Right lobe of liver (tissue), 6 donors: ENCODE data around the gene ZNF532. TPM values are rescaled to one million over a fixed set of nuclear protein-coding genes. Genes with fewer than 3 reads are reported as not detected.
"Not testable (repeated sequence)": the region's sequence is repeated elsewhere in the genome, so short reads cannot be mapped to it uniquely, and the experiment has no call there.

Experiments used
- ATAC-seq, 4 donors: fragments of 200-7000 bp; cut with Tn5 transposase; one replicate each; pipeline ENCODE4 v1.9.1; 2020; ENCODE audit warnings: mild to moderate bottlenecking in 4 of 4, moderate library complexity in 4 of 4
- DNase-seq, 3 donors: peaks; one replicate each; pipeline ENCODE4 v3.0.0-alpha.2; 2020
- H3K27ac ChIP-seq, 3 donors: fragments of 200-600 bp; one replicate each; pipeline ENCODE4 v1.8.0; 2022
- H3K27me3 ChIP-seq, 2 donors: fragments of 200-600 bp; one replicate each; pipeline ENCODE4 v1.8.0; 2022
- H3K36me3 ChIP-seq, 4 donors: fragments of 200-600 bp; sonication (generic) in 1 of 4; one replicate each; pipeline versions ENCODE4 v1.5.1 to v1.8.0; 2017 to 2022; ENCODE audit warnings: control low read depth in 1 of 4
- H3K4me1 ChIP-seq, 4 donors: fragments of 200-600 bp; sonication (generic) in 1 of 4; one replicate each; pipeline versions ENCODE4 v1.5.1 to v1.8.0; 2017 to 2022; ENCODE audit warnings: control low read depth in 1 of 4
- H3K4me3 ChIP-seq, 3 donors: fragments of 200-600 bp; one replicate each; pipeline ENCODE4 v1.8.0; 2022
- H3K9me3 ChIP-seq, 4 donors: fragments of 200-600 bp; sonication (generic) in 1 of 4; one replicate each; pipeline versions ENCODE4 v1.5.1 to v1.8.0; 2017 to 2022; ENCODE audit warnings: control low read depth in 1 of 4
- CTCF ChIP-seq, 4 donors: fragments of 200-600 bp in 3 of 4; fragments of 450-650 bp in 1 of 4; IDR thresholded peaks; one replicate each; pipeline versions ENCODE4 v1.5.1 to v1.8.0; 2016 to 2022; ENCODE audit warnings: antibody characterized with exemption in 4 of 4, mild to moderate bottlenecking in 2 of 4
- POLR2A ChIP-seq: fragments of 450-650 bp; IDR thresholded peaks from one replicate; pipeline ENCODE4 v1.6.1; 2017; ENCODE audit warnings: antibody characterized with exemption, mild to moderate bottlenecking
- WGBS: methylation state at CpG from one replicate; pipeline ENCODE4 v1.1.6; 2018; ENCODE audit warnings: low coverage, low lambda C conversion rate; ENCODE audit not compliant: insufficient coverage; ENCODE audit errors: missing lambda C conversion rate; 5-methylcytosine and 5-hydroxymethylcytosine counted together
- intact Hi-C, 2 donors: fragments of 100-400 bp; cut with DNase I; formaldehyde crosslinking; loops; one replicate each; pipeline versions ENCODE4 v1.11.2 to v1.14.1; 2022
- total RNA-seq, 6 experiments: library from RNA; depleted of rRNA in 2 of 6; stranded (reverse); fragments of >200 nt in 2 of 6; fragmentation: NEBNext Ultra II Directional in 3 of 6; extraction: Animal tissue kit (Norgen Biotek cat#: 25700) in 3 of 6; gene quantifications; one replicate each; pipeline versions ENCODE4 v1.1.0 to v1.2.4, GENCODE V29; 2016 to 2023
- donor health status: DM: no; HTN: yes; CAD: no.
- donor health status: DM: no; HTN: no; CAD: no.
- donor health status: DM: no; HTN: no; CAD: no.
- donor health status: DM: no; HTN: yes; CAD: no.
- donor health status: DM: no; HTN: yes; CAD: no.

ZNF532 gene
- total RNA-seq, 6 experiments from 2014 or later = 2.0 to 6.4 (median 3.2) TPM

DNA sequence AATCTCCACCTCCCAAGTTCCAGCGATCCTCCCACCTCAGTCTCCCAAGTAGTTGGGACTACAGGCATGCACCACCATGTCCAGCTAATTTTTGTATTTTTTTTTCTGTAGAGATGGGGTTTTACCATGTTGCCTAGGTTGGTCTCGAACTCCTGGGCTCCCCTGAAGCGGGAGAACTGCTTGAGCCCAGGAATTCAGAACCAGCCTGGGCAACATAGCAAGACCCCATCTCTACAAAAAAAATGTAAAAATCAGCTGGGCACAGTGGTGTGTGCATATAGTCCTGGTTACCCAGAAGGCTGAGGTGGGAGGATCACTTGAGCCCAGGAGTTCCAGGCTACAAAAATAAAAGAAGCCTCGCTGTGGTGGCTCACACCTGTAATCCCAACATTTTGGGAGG lies 12.0 kb upstream of the ZNF532 start:
- Histone ChIP-seq H3K9me3 (no peaks in the 10 kb centered on the region), H3K4me3 (no peak overlapping the region), H3K4me1 (no peaks in the 10 kb centered on the region), H3K27ac (no peak overlapping the region), H3K36me3 (no peaks in the 10 kb centered on the region), H3K27me3 (no peaks in the 10 kb centered on the region)
- WGBS = 87% methylated on average over 4 of the region's 4 CpGs
- DNase-seq (no peak), ATAC-seq (no peak)
- intact Hi-C loops = no loop called here
- TF ChIP-seq CTCF (IDR thresholded peaks at IDR 0.05) (no peak), POLR2A (no peak)

GRCh38 chr18:58853561-58853960 lies 11.1 kb upstream of the ZNF532 start:
- no peaks in the 10 kb centered on the region for H3K9me3 ChIP-seq
- TF ChIP-seq CTCF (IDR thresholded peaks at IDR 0.05) = no peak
- TF ChIP-seq POLR2A = no peak
- H3K27me3 ChIP-seq = no peaks in the 10 kb centered on the region

GRCh38 chr18:58855521-58855920 lies 9.2 kb upstream of the ZNF532 start:
- WGBS = 67% methylated on average over 6 of the region's 7 CpGs
- intact Hi-C loops, H3K36me3 ChIP-seq, H3K27ac ChIP-seq, ATAC-seq, H3K27me3 ChIP-seq, H3K9me3 ChIP-seq, DNase-seq, H3K4me3 ChIP-seq, H3K4me1 ChIP-seq: not testable (repeated sequence)

More at GRCh38 chr18:58853561-58853960, 11.1 kb upstream of the ZNF532 start:
- no peaks in the 10 kb centered on the region for H3K4me1 ChIP-seq
- no peak overlapping the region for H3K27ac ChIP-seq
- no peak for DNase-seq
- intact Hi-C loops = no loop called here
- 86% methylated on average over 3 of the region's 3 CpGs for WGBS
- no peaks in the 10 kb centered on the region for H3K36me3 ChIP-seq
- no peak for ATAC-seq
- H3K4me3 ChIP-seq = no peak overlapping the region

DNA sequence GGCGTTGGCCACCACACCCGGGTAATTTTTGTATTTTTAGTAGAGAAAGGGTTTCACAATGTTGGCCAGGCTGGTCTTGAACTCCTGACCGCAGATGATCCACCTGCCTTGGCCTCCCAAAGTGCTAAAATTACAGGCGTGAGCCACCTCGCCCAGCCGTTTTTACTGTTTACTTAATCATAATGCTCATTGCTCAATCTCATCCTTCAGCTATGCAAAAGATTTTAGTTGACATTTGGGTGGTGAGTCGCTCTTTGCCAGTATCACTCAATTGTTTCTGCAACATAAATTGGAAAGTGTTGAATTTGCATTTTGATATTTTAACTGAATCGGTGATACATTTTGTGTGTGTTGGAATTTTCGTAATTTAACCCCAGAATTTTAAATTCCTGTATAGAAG lies 7.8 kb upstream of the ZNF532 start:
- Histone ChIP-seq H3K4me3 (no peak overlapping the region), H3K4me1 (peaks cover 0 to 2% (median 0%) of the 10 kb centered on the region in 4 donors), H3K36me3 (no peaks in the 10 kb centered on the region), H3K9me3 (no peaks in the 10 kb centered on the region), H3K27ac (no peak overlapping the region), H3K27me3 (no peaks in the 10 kb centered on the region)
- intact Hi-C loops = no loop called here
- ATAC-seq (no peak), DNase-seq (no peak)
- TF ChIP-seq CTCF (IDR thresholded peaks at IDR 0.05) = no peak
- TF ChIP-seq POLR2A = no peak
- 67% methylated on average over 7 of the region's 9 CpGs for WGBS

DNA sequence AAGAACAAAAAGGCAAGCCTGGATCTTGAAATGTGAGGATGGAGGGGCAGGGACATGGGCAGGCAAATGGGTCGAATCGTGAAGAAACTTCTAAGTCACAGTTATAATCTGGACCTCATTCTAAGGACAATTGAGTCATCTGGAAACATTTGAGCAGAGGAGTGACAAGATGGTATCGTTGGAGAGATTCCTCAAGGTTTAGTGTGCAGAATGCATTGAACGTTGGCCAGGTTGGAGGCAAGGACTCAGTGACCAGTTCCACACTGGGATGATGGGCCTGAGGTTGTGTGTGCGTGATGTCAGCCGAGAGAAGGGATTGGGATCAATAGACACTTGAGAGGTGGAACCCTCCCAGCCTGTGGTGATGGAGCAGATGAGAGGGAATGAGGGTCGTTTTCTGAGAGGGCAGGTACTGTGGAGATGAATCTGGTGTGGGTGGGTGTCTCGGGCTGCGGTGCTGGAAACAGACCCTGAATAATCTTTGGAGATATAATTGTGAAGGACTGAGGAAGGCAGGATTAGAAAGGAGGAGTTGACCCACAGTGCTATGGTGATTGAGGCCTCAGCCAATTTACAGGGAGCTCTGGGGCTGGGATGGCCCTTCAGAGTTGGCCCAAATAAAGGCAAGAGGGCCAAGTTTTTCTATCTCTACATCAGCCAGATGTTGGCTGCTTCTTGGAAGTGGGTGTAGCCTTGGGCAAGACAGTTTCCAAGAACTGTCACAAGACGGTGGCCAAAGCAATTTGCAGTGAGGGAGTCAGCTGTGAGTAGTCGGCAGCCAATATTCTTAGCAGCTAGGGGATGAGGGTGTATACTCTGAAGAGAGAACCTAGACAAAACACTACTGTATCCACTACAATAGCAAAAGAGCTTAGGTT lies 5.8 kb upstream of the ZNF532 start:
- WGBS = 80% methylated on average over 7 of the region's 11 CpGs
- H3K36me3 ChIP-seq = no peaks in the 10 kb centered on the region
- DNase-seq (no peak), ATAC-seq (no peak)
- H3K27me3 ChIP-seq = no peaks in the 10 kb centered on the region
- no peak overlapping the region for H3K4me3 ChIP-seq
- intact Hi-C loops = no loop called here
- no peak overlapping the region for H3K27ac ChIP-seq
- H3K9me3 ChIP-seq = no peaks in the 10 kb centered on the region
- H3K4me1 ChIP-seq = peaks cover 0 to 10% (median 0%) of the 10 kb centered on the region in 4 donors
- TF ChIP-seq CTCF (IDR thresholded peaks at IDR 0.05) (no peak), POLR2A (no peak)
